ENCODE results near the gene KANSL2. TPM values are rescaled to one million over a fixed set of nuclear protein-coding genes. Genes with fewer than 3 reads are reported as not detected.
A peak's percentile ranks its signal among the peaks of the same experiment; 100 is the strongest.
"Not testable (repeated sequence)": the region's sequence is repeated elsewhere in the genome, so short reads cannot be mapped to it uniquely, and the experiment has no call there.

The KANSL2 gene
- total RNA-seq = 10 to 100 TPM; 40.3 to 42.2 TPM

- peaks cover 44% of the 10 kb centered on the region for H3K4me1 Mint-ChIP-seq
- POLR2A ChIA-PET = interaction anchor here (0.8 to 2.8 kb wide), 22 partner anchors 10 to 1290 kb away, joined by 3 to 52 read pairs (median 5); partner anchors contain the start of genes CACNB3, CCNT1, DDX23 and RPAP3
- CTCF ChIA-PET = interaction anchor here (1.2 to 1.5 kb wide), 3 partner anchors 34 to 297 kb away, joined by 3 to 7 read pairs (median 3); partner anchors contain the start of genes CCNT1 and WNT1
- peak within 1 kb of the TSS; percentile 99 for H3K4me3 Mint-ChIP-seq
- H3K27ac Mint-ChIP-seq = peak within 1 kb of the TSS; percentile 91
- peak; percentile 99 for DNase-seq
- peaks cover 47% of the 10 kb centered on the region for H3K36me3 Mint-ChIP-seq (ENCODE audit: low read depth)
- no peaks in the 10 kb centered on the region for H3K9me3 Mint-ChIP-seq
- no peaks in the 10 kb centered on the region for H3K27me3 Mint-ChIP-seq
These were observed at the start of gene KANSL2 for GRCh38 chr12:48681710-48682532. Gene KANSL2 (minus strand): TSS chr12:48682238. CDS start chr12:48681632, 606 bp downstream.

GRCh38 chr12:48728807-48729206 lies 46.8 kb upstream of the KANSL2 start:
- Mint-ChIP-seq H3K9me3 (no peaks in the 10 kb centered on the region), H3K27ac (no peak overlapping the region), H3K27me3 (peaks cover 4% of the 10 kb centered on the region), H3K36me3 (ENCODE audit: low read depth) (no peaks in the 10 kb centered on the region), H3K4me1 (no peaks in the 10 kb centered on the region), H3K4me3 (no peak overlapping the region)
- POLR2A ChIA-PET = no interaction called here
- CTCF ChIA-PET = no interaction called here
- DNase-seq = no peak

GRCh38 chr12:48720737-48721136 lies 38.7 kb upstream of the KANSL2 start:
- peaks cover 30% of the 10 kb centered on the region for H3K36me3 Mint-ChIP-seq (ENCODE audit: low read depth)
- DNase-seq, CTCF ChIA-PET: not testable (repeated sequence)

GRCh38 chr12:48720171-48720570 lies 38.1 kb upstream of the KANSL2 start:
- CTCF ChIA-PET = not testable (repeated sequence)

More at GRCh38 chr12:48720737-48721136, 38.7 kb upstream of the KANSL2 start:
- H3K4me3 Mint-ChIP-seq, POLR2A ChIA-PET, H3K27ac Mint-ChIP-seq, H3K27me3 Mint-ChIP-seq: not testable (repeated sequence)
- Mint-ChIP-seq H3K9me3 (peaks cover 21% of the 10 kb centered on the region), H3K4me1 (peaks cover 18% of the 10 kb centered on the region)

GRCh38 chr12:48719002-48719401 lies 37.0 kb upstream of the KANSL2 start:
- Mint-ChIP-seq H3K4me1 (peaks cover 35% of the 10 kb centered on the region), H3K36me3 (ENCODE audit: low read depth) (peaks cover 45% of the 10 kb centered on the region), H3K9me3 (peaks cover 21% of the 10 kb centered on the region)
- DNase-seq, CTCF ChIA-PET, H3K27ac Mint-ChIP-seq, H3K4me3 Mint-ChIP-seq, H3K27me3 Mint-ChIP-seq: not testable (repeated sequence)
- POLR2A ChIA-PET = interaction anchor here (0.8 kb wide), 1 partner anchor 37 kb away, joined by 4 read pairs; the partner anchor contains the start of gene KANSL2

More at GRCh38 chr12:48720171-48720570, 38.1 kb upstream of the KANSL2 start:
- peaks cover 23% of the 10 kb centered on the region for H3K4me1 Mint-ChIP-seq
- DNase-seq, H3K27me3 Mint-ChIP-seq, POLR2A ChIA-PET, H3K4me3 Mint-ChIP-seq, H3K27ac Mint-ChIP-seq: not testable (repeated sequence)
- peaks cover 21% of the 10 kb centered on the region for H3K9me3 Mint-ChIP-seq
- peaks cover 34% of the 10 kb centered on the region for H3K36me3 Mint-ChIP-seq (ENCODE audit: low read depth)

- DNase-seq = no peak
- Mint-ChIP-seq H3K4me3 (peak overlapping the region; percentile 87), H3K36me3 (ENCODE audit: low read depth) (peaks cover 55% of the 10 kb centered on the region), H3K9me3 (peaks cover 21% of the 10 kb centered on the region), H3K4me1 (peaks cover 44% of the 10 kb centered on the region), H3K27ac (peak overlapping the region; percentile 97), H3K27me3 (no peaks in the 10 kb centered on the region)
- CTCF ChIA-PET = interaction anchor here (2.3 kb wide), 1 partner anchor 35 kb away, joined by 7 read pairs; the partner anchor contains the start of gene KANSL2
- POLR2A ChIA-PET = interaction anchor here (5.3 kb wide), 1 partner anchor 35 kb away, joined by 52 read pairs; the partner anchor contains the start of gene KANSL2
These were observed 35.2 kb upstream of the KANSL2 start for GRCh38 chr12:48717252-48717695.

- H3K27me3 Mint-ChIP-seq = no peaks in the 10 kb centered on the region
- peaks cover 44% of the 10 kb centered on the region for H3K4me1 Mint-ChIP-seq
- ChIA-PET POLR2A (interaction anchor here (0.7 to 5.3 kb wide), 7 partner anchors 11 to 106 kb away, joined by 3 to 52 read pairs (median 7); partner anchors contain the start of gene KANSL2), CTCF (interaction anchor here (1.7 to 2.3 kb wide), 2 partner anchors 34 to 37 kb away, joined by 5 to 7 read pairs; partner anchors contain the start of gene KANSL2)
- H3K9me3 Mint-ChIP-seq = peaks cover 21% of the 10 kb centered on the region
- peaks cover 59% of the 10 kb centered on the region for H3K36me3 Mint-ChIP-seq (ENCODE audit: low read depth)
- peak within 1 kb of the TSS; percentile 97 for H3K27ac Mint-ChIP-seq
- peak within 1 kb of the TSS; percentile 87 for H3K4me3 Mint-ChIP-seq
- DNase-seq = peak; percentile 99
These were observed 34.6 kb upstream of the KANSL2 start, which contains the start of gene CCNT1 for GRCh38 chr12:48716493-48717251. Gene CCNT1 (minus strand): TSS chr12:48716707. CDS start chr12:48716675, 32 bp downstream.

- DNase-seq = no peak
- CTCF ChIA-PET = interaction anchor here (1.7 to 2.3 kb wide), 2 partner anchors 34 to 37 kb away, joined by 5 to 7 read pairs; partner anchors contain the start of gene KANSL2
- peaks cover 19% of the 10 kb centered on the region for H3K9me3 Mint-ChIP-seq
- H3K27me3 Mint-ChIP-seq = no peaks in the 10 kb centered on the region
- POLR2A ChIA-PET = interaction anchor here (0.7 to 5.3 kb wide), 8 partner anchors 10 to 217 kb away, joined by 3 to 52 read pairs (median 6); partner anchors contain the start of gene KANSL2
- peak overlapping the region; percentile 87 for H3K4me3 Mint-ChIP-seq
- peak overlapping the region; percentile 97 for H3K27ac Mint-ChIP-seq
- peaks cover 61% of the 10 kb centered on the region for H3K36me3 Mint-ChIP-seq (ENCODE audit: low read depth)
- peaks cover 47% of the 10 kb centered on the region for H3K4me1 Mint-ChIP-seq
These were observed 34.1 kb upstream of the KANSL2 start for GRCh38 chr12:48716168-48716492.

- H3K36me3 Mint-ChIP-seq (ENCODE audit: low read depth) = peaks cover 62% of the 10 kb centered on the region
- H3K4me1 Mint-ChIP-seq = peaks cover 49% of the 10 kb centered on the region
- H3K9me3 Mint-ChIP-seq = no peaks in the 10 kb centered on the region
- ChIA-PET CTCF (no interaction called here), POLR2A (interaction anchor here (1.4 kb wide), 1 partner anchor 30 kb away, joined by 9 read pairs; the partner anchor contains the start of gene KANSL2)
- no peaks in the 10 kb centered on the region for H3K27me3 Mint-ChIP-seq
- no peak overlapping the region for H3K27ac Mint-ChIP-seq
- no peak overlapping the region for H3K4me3 Mint-ChIP-seq
- no peak for DNase-seq
These were observed 30.2 kb upstream of the KANSL2 start for GRCh38 chr12:48712209-48712608.

- H3K4me1 Mint-ChIP-seq, H3K9me3 Mint-ChIP-seq, H3K27me3 Mint-ChIP-seq, H3K27ac Mint-ChIP-seq, DNase-seq, CTCF ChIA-PET, H3K4me3 Mint-ChIP-seq: not testable (repeated sequence)
- POLR2A ChIA-PET = interaction anchor here (1.0 kb wide), 1 partner anchor 11 kb away, joined by 3 read pairs; no protein-coding TSS in a partner anchor
- H3K36me3 Mint-ChIP-seq (ENCODE audit: low read depth) = peaks cover 66% of the 10 kb centered on the region
These were observed 16.8 kb upstream of the KANSL2 start for GRCh38 chr12:48698822-48699221.

- Mint-ChIP-seq H3K27ac (no peak overlapping the region), H3K27me3 (no peaks in the 10 kb centered on the region), H3K36me3 (ENCODE audit: low read depth) (peaks cover 74% of the 10 kb centered on the region), H3K4me3 (no peak overlapping the region), H3K9me3 (no peaks in the 10 kb centered on the region), H3K4me1 (peaks cover 3% of the 10 kb centered on the region)
- no peak for DNase-seq
- CTCF ChIA-PET = interaction anchor here (0.7 kb wide), 1 partner anchor 509 kb away, joined by 3 read pairs; no protein-coding TSS in a partner anchor
- POLR2A ChIA-PET = no interaction called here
These were observed 14.6 kb upstream of the KANSL2 start for GRCh38 chr12:48696626-48697025.

GRCh38 chr12:48695859-48696258 lies 13.8 kb upstream of the KANSL2 start:
- ChIA-PET POLR2A (interaction anchor here (1.0 kb wide), 1 partner anchor 14 kb away, joined by 3 read pairs; the partner anchor contains the start of gene KANSL2), CTCF (no interaction called here)
- Mint-ChIP-seq H3K27ac (no peak overlapping the region), H3K9me3 (no peaks in the 10 kb centered on the region), H3K36me3 (ENCODE audit: low read depth) (peaks cover 78% of the 10 kb centered on the region), H3K4me1 (peaks cover 4% of the 10 kb centered on the region), H3K27me3 (no peaks in the 10 kb centered on the region), H3K4me3 (no peak overlapping the region)
- no peak for DNase-seq
